B cell (primary cell): ENCODE results near the gene WARS2. TPM values are rescaled to one million over a fixed set of nuclear protein-coding genes. Genes with fewer than 3 reads are reported as not detected.

Experiments used
- ATAC-seq: fragments of 200-7000 bp; cut with Tn5 transposase; one replicate; pipeline ENCODE4 v1.10.0; 2021; ENCODE audit warnings: low read depth, mild to moderate bottlenecking, moderate number of reproducible peaks, moderate library complexity
- CTCF ChIA-PET: fragments of 350-600 bp; sonication (Branson Sonifier 250); formaldehyde crosslinking; loops from one replicate; lab custom pipeline; 2021; ENCODE audit warnings: antibody characterized with exemption, inconsistent platforms; lab: Charles Lee
- POLR2A ChIA-PET: fragments of 350-600 bp; sonication (Branson Sonifier 250); formaldehyde crosslinking; loops from one replicate; lab custom pipeline; 2021; ENCODE audit warnings: antibody characterized with exemption; lab: Charles Lee
- DNase-seq: peaks from one replicate; pipeline ENCODE4 v3.0.0; 2013
- H2AFZ ChIP-seq: 2 replicates; pipeline ENCODE4 v1.6.1; 2012; ENCODE audit warnings: mild to moderate bottlenecking, low read depth, low read length; ENCODE audit not compliant: insufficient read depth, poor library complexity, severe bottlenecking
- H3K27ac ChIP-seq, 2 donors: 1 replicate in 1 of 2; 2 replicates in 1 of 2; pipeline ENCODE4 v1.5.1; 2012 to 2013; ENCODE audit warnings: low read length in 2 of 2, mild to moderate bottlenecking in 2 of 2, moderate library complexity in 1 of 2
- H3K27me3 ChIP-seq, 4 experiments: fragments of 200-600 bp in 1 of 4; sonication (generic) in 1 of 4; replicated peaks in 1 of 4; 1 replicate in 2 of 4; 2 replicates in 2 of 4; pipeline versions ENCODE4 v1.6.1 to v1.7.0; 2013 to 2016; ENCODE audit warnings: low read length in 3 of 4, mild to moderate bottlenecking in 2 of 4, mixed read lengths in 1 of 4, moderate library complexity in 1 of 4; ENCODE audit not compliant: insufficient read depth in 4 of 4, control insufficient read depth in 3 of 4; ENCODE audit errors: control extremely low read depth in 1 of 4
- H3K36me3 ChIP-seq, 2 experiments: replicated peaks in 1 of 2; 1 replicate in 1 of 2; 2 replicates in 1 of 2; pipeline versions ENCODE4 v1.6.1 to v1.7.1; 2013; ENCODE audit warnings: low read length in 1 of 2; ENCODE audit not compliant: insufficient read depth in 2 of 2, control insufficient read depth in 1 of 2; ENCODE audit errors: control extremely low read depth in 1 of 2, extremely low read depth in 1 of 2
- H3K4me1 ChIP-seq, 2 donors: fragments of 200-600 bp in 1 of 2; sonication (generic) in 1 of 2; 1 replicate in 1 of 2; 2 replicates in 1 of 2; pipeline versions ENCODE4 v1.5.1 to v1.6.1; 2013 to 2017; ENCODE audit warnings: low read length in 2 of 2; ENCODE audit not compliant: control insufficient read depth in 2 of 2, insufficient read depth in 2 of 2
- H3K4me2 ChIP-seq: replicated peaks from 2 replicates; pipeline ENCODE3; 2012; ENCODE audit warnings: mild to moderate bottlenecking, low read depth, low read length; ENCODE audit not compliant: poor library complexity, severe bottlenecking
- H3K4me3 ChIP-seq, 5 experiments: fragments of 200-600 bp in 1 of 5; sonication (generic) in 1 of 5; 1 replicate in 3 of 5; 2 replicates in 2 of 5; pipeline versions ENCODE4 v1.5.1 to v1.7.0; 2011 to 2016; ENCODE audit warnings: low read length in 4 of 5, mild to moderate bottlenecking in 4 of 5, low read depth in 2 of 5, control low read depth in 1 of 5, moderate library complexity in 1 of 5; ENCODE audit not compliant: insufficient read depth in 1 of 5; ENCODE audit errors: control extremely low read depth in 1 of 5, extremely low read depth in 1 of 5
- H3K79me2 ChIP-seq: fragments of 200-600 bp; sonication (generic); one replicate; pipeline ENCODE4 v1.6.0; 2016; ENCODE audit warnings: low read length; ENCODE audit not compliant: control insufficient read depth, insufficient read depth
- H3K9ac ChIP-seq: fragments of 200-600 bp; sonication (generic); 2 replicates; pipeline ENCODE4 v1.6.1; 2017; ENCODE audit warnings: mild to moderate bottlenecking, low read length, moderate library complexity
- H3K9me3 ChIP-seq, 3 donors: one replicate each; pipeline versions ENCODE4 v1.6.1 to v1.7.1; 2013; ENCODE audit warnings: low read length in 2 of 3; ENCODE audit not compliant: control insufficient read depth in 2 of 3, insufficient read depth in 1 of 3; ENCODE audit errors: control extremely low read depth in 1 of 3
- H4K20me1 ChIP-seq: 2 replicates; pipeline ENCODE4 v1.6.0; 2012; ENCODE audit warnings: mild to moderate bottlenecking, low read length; ENCODE audit not compliant: insufficient read depth, control insufficient read depth, poor library complexity, severe bottlenecking
- H3K27ac Mint-ChIP-seq: one replicate; pipeline ENCODE4 v1.8.0; 2021; ENCODE audit warnings: mixed read lengths
- H3K27me3 Mint-ChIP-seq: one replicate; pipeline ENCODE4 v1.8.0; 2021; ENCODE audit warnings: mixed read lengths
- H3K4me1 Mint-ChIP-seq: one replicate; pipeline ENCODE4 v1.8.0; 2021; ENCODE audit warnings: mixed read lengths
- H3K4me3 Mint-ChIP-seq: one replicate; pipeline ENCODE4 v1.8.0; 2021; ENCODE audit warnings: mixed read lengths
- H3K9me3 Mint-ChIP-seq: one replicate; pipeline ENCODE4 v1.8.0; 2022; ENCODE audit warnings: mixed read lengths; ENCODE audit not compliant: insufficient read depth
- CTCF ChIP-seq: fragments of 200-600 bp; IDR thresholded peaks from one replicate; pipeline ENCODE4 v1.8.0; 2022; ENCODE audit warnings: antibody characterized with exemption, mild to moderate bottlenecking
- EZH2 ChIP-seq: IDR thresholded peaks from 2 replicates; pipeline ENCODE4 v1.6.1; 2012; ENCODE audit warnings: borderline replicate concordance, low read depth, mild to moderate bottlenecking, moderate library complexity, low read length; ENCODE audit not compliant: insufficient read depth, poor library complexity, severe bottlenecking
- WGBS: methylation state at CpG from one replicate; pipeline ENCODE4 v1.1.5; 2013; ENCODE audit warnings: missing lambda C conversion rate; ENCODE audit not compliant: insufficient coverage; 5-methylcytosine and 5-hydroxymethylcytosine counted together
- intact Hi-C: fragments of 100-400 bp; cut with micrococcal nuclease; formaldehyde crosslinking; loops from one replicate; pipeline ENCODE4 v1.10.0; 2022
- polyA plus RNA-seq: library from polyadenylated mRNA; depleted of rRNA; stranded (reverse); fragments of >200 nt; gene quantifications from 2 replicates; pipeline ENCODE4 v1.2.3, GENCODE V29; 2012
- total RNA-seq, 2 donors: library from RNA; stranded (reverse); fragments of 120-200 nt in 1 of 2; gene quantifications; 1 replicate in 1 of 2; 2 replicates in 1 of 2; pipeline versions ENCODE4 v1.2.3 to v1.2.4, GENCODE V29; 2013 to 2022

The WARS2 gene
- total and polyA plus RNA-seq, 2 donors (not counting 1 experiment from before 2014, with no cell fraction given) = 4.2 to 14.3 TPM

GRCh38 chr1:119006406-119007279 is 133.8 kb downstream of the WARS2 start:
- no peak overlapping the region for H3K9ac ChIP-seq
- no peak overlapping the region for H3K4me3 ChIP-seq
- H3K9me3 ChIP-seq = peaks cover 0 to 34% (median 3%) of the 10 kb centered on the region in 3 donors
- H3K9me3 Mint-ChIP-seq = peaks cover 6% of the 10 kb centered on the region
- H2AFZ ChIP-seq = no peak overlapping the region
- no peak overlapping the region for H3K27ac ChIP-seq
- H4K20me1 ChIP-seq = no peaks in the 10 kb centered on the region
- DNase-seq = peak; percentile 39
- H3K4me3 Mint-ChIP-seq = peak overlapping the region; percentile 11
- H3K79me2 ChIP-seq = no peaks in the 10 kb centered on the region
- WGBS = 13% methylated on average over 81 of the region's 81 CpGs
- H3K27me3 ChIP-seq = peaks cover 3 to 75% (median 68%) of the 10 kb centered on the region in 4 experiments
- H3K27me3 Mint-ChIP-seq = peaks cover 73% of the 10 kb centered on the region
- no peaks in the 10 kb centered on the region for H3K36me3 ChIP-seq
- TF ChIP-seq CTCF (no peak), EZH2 (no peak)
- no peak overlapping the region for H3K27ac Mint-ChIP-seq
- intact Hi-C loops = no loop called here
- POLR2A ChIA-PET = no interaction called here
- H3K4me1 ChIP-seq = peaks cover 18 to 22% of the 10 kb centered on the region in 2 donors
- no peak overlapping the region for H3K4me2 ChIP-seq
- H3K4me1 Mint-ChIP-seq = peaks cover 20% of the 10 kb centered on the region
- no peak for ATAC-seq
- CTCF ChIA-PET = no interaction called here
